H1 (cell line): ENCODE results near the gene SNU13. TPM values are rescaled to one million over a fixed set of nuclear protein-coding genes. Genes with fewer than 3 reads are reported as not detected.

Source experiments
- BRCA1 ChIP-seq: IDR thresholded peaks from 2 replicates; pipeline ENCODE4 v1.6.1; 2012; ENCODE audit warnings: low read depth, low read length, improper control_type of control experiment
- HDAC2 ChIP-seq, 2 experiments: fragments of 300-600 bp in 1 of 2; sonication (generic) in 1 of 2; IDR thresholded peaks; 2 replicates each; pipeline ENCODE4 v1.6.1; 2011 to 2012; ENCODE audit warnings: low read depth in 2 of 2, low read length in 2 of 2, mild to moderate bottlenecking in 2 of 2, moderate library complexity in 2 of 2, borderline replicate concordance in 1 of 2, inconsistent platforms in 1 of 2
- KDM1A ChIP-seq: fragments of 200-600, 300-600 bp; sonication (generic); IDR thresholded peaks from 2 replicates; pipeline ENCODE4 v1.7.1; 2016; ENCODE audit warnings: mild to moderate bottlenecking, low read length, borderline replicate concordance
- polyA plus RNA-seq, 7 experiments: library from polyadenylated mRNA; depleted of rRNA in 3 of 7; stranded (reverse) in 5 of 7; unstranded in 2 of 7; fragments of >200 nt in 5 of 7; fragments of 200-250 nt in 2 of 7; gene quantifications; 1 replicate in 5 of 7; 2 replicates in 1 of 7; 4 replicates in 1 of 7; pipeline versions ENCODE4 v1.2.1 to v1.2.3, GENCODE V29; 2011 to 2013; ENCODE audit warnings: missing spikeins in 2 of 7, mixed read lengths in 2 of 7
- total RNA-seq: library from RNA; stranded (reverse); fragmentation: NEBNext Ultra II Directional; extraction: Animal tissue kit (Norgen Biotek cat#: 25700); gene quantifications from 2 replicates; pipeline ENCODE4 v1.2.1, GENCODE V29; 2021

SNU13 gene
- total and polyA plus RNA-seq, 2 of the 8 experiments (the other 6 are each of a cell fraction or from before 2014, with no cell fraction given) = 241 to 281 TPM

DNA sequence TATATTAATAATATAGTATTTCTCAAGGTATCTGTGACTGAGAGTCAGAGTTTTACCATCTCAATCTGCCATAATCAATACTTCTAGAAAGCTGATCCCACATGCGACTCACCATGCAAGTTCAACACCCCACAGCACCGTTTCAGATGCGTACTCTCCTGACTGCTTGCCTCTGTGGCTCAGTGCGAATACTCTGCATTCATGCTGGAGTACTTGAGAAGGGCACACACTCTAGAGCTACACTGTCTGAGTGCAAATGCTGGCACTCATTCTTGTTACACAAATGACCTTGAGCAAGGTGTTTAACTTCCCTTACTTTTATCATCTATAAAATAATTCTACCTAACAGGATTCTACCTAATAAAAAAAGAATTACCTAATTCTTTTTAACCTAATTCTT, 12.5 kb downstream of the SNU13 start (continued):
- TF ChIP-seq KDM1A (no peak), BRCA1 (no peak), HDAC2 (IDR thresholded peaks at IDR 0.05; ENCODE audit: borderline replicate concordance in 1 of 2, low read depth in 2 of 2, low read length in 2 of 2) (no peak)
